Non-pigmented ciliary epithelial cell (primary cell): ENCODE results near the gene CLEC2B.

Experiments
- DNase-seq: peaks from one replicate; pipeline ENCODE4 v3.0.0-alpha.2; 2010; ENCODE audit warnings: low read depth

CLEC2B gene

DNA sequence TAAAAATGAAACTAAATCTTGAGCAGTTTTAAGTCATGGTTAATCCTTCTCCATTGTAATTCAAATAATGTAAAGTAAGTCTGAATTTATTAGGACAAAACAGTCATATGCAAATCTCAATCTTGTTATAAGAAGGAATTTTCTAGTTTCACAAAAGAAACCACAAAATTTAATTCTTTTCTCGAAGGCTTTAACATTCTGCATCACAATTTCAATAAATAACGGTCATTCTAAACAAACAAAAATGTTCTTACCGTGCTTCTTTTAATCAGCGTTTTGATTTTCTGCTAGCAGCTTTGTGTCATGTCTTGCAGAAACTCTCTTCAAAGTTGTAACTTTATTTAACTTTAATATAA, 225 bp downstream of the CLEC2B start:
- no peak for DNase-seq

DNA sequence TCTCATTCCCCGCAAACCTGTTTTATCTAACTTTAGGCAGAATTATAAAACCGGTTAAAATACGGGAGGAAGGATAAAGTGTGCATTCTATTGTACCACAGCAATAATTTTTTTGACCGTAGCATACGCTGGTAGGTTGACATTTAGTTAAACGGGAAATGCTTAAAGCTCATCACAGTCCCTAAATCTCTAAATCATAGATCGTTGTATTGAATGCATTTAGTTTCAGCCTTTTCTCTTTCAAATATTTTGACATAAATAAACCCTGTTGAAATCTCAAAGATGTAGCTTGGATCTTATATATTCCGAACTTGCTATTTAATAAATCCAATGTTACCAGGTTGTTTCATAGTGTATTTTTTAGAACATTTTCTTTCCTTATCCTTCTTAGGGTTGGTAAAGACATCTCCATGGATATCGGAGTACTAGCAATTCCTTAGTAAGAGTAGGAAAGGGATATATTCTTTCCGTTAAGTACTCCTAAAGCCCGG, 798 bp downstream of the CLEC2B start:
- no peak for DNase-seq

- no peak for DNase-seq
These were observed 1.6 kb downstream of the CLEC2B start for GRCh38 chr12:9867531-9867930.

DNA sequence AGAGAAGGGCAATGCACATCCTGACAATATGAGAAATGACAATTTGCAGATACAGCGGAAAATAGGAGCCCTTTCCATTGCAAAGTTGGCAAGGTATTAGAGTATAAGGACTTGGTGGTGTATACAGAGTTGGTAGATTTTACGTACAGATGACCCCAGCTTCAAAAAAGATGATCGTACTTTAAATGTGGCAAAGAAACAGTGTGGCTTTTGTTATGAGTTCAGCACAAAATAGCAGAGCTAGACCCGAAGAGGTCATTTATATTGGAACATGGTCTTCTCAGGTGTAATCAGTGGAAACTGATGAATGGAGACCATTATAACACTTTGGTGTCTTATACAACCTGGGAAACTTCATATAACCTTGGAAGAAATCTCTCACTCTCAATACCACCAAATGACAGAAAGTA, 2.3 kb downstream of the CLEC2B start:
- no peak for DNase-seq

GRCh38 chr12:9864913-9865675, 4.1 kb downstream of the CLEC2B start:
- no peak for DNase-seq

DNA sequence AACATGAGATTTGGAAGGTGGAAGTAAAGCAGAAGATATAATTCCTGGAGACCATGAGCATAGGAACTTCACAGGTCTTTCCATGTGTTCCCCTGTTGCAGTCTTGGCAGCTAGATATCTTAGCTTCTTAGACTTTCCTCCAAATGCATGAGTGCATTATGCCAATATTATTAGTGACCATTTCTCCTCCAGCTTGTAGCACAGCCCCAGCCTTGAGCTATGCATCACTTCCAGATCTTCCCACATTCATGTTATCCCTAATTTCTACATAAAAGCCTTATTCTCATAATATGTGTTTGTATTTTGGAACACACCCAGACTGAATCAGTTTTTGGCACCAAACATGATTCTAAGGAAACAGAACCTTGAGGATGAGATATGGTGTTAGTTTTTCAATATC, 11.0 kb downstream of the CLEC2B start:
- no peak for DNase-seq

- no peak for DNase-seq
These were observed 12.3 kb downstream of the CLEC2B start for GRCh38 chr12:9856894-9857293.

GRCh38 chr12:9856151-9856550, 13.0 kb downstream of the CLEC2B start:
- no peak for DNase-seq

DNA sequence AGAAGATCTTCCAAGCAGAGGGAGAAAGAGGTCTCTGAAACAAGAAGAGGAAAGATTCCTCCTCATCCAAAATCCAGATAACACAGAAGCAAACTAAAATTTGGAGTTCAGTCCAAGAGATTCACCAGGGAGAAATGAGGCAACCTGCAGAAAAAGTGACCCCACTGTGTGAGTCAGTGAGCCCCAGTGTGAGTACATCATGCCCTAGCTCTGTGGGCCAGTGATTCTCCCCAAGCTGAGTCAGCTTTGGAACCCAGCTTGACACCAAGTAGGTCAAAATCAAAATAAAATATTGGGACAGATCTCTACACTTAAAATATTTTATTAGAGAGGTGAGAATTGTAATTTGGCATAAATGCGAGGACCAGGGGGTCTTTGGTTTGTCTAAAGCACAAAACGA, 17.2 kb downstream of the CLEC2B start:
- no peak for DNase-seq

DNA sequence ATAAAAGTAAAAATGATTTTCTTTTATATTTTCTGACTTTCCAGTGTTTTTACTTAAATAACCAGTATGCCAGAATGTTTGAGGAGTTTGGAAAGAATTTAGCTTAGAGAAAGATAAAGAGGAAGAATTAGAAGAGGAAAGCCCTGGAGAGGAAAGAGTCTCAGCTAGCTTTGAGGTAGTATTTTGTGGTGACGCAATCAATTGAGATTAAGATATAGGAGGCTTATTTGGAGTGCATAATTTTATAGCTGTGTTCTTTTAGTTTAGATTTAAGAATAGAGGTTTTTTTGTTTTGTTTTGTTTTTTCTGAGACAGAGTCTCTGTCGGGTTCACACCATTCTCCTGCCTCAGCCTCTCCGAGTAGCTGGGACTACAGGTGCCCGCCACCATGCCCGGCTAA, 18.1 kb downstream of the CLEC2B start:
- no peak for DNase-seq

- no peak for DNase-seq
These were observed 20.3 kb downstream of the CLEC2B start for GRCh38 chr12:9848899-9849298.

GRCh38 chr12:9843407-9843806, 25.7 kb downstream of the CLEC2B start:
- no peak for DNase-seq

DNA sequence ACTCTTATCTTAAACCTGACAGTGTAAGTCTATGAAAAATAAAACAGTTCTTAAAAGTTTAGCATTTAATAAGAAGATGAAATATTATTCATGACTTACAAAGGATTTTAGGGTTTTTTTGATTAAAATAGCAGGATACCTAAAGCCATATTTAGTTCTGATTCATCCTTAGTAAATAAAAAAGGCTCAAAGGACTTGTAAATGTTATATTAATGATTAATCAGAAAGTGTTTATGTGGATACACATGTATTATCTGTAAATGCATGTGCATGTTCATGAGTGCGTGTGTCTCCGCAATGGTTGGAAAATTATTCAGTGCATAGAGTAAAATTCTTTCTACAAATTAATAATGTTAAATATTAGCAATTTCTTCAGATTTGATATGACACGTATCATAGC, 37.4 kb downstream of the CLEC2B start:
- DNase-seq = no peak

GRCh38 chr12:9829982-9830381, 39.2 kb downstream of the CLEC2B start:
- DNase-seq = no peak

GRCh38 chr12:9829483-9829882, 39.7 kb downstream of the CLEC2B start:
- no peak for DNase-seq

- no peak for DNase-seq
These were observed 41.8 kb downstream of the CLEC2B start, which contains the start of gene KLRF1 for GRCh38 chr12:9827209-9827888. Gene KLRF1 (plus strand): TSS chr12:9827481. CDS start chr12:9827545, 64 bp downstream.

DNA sequence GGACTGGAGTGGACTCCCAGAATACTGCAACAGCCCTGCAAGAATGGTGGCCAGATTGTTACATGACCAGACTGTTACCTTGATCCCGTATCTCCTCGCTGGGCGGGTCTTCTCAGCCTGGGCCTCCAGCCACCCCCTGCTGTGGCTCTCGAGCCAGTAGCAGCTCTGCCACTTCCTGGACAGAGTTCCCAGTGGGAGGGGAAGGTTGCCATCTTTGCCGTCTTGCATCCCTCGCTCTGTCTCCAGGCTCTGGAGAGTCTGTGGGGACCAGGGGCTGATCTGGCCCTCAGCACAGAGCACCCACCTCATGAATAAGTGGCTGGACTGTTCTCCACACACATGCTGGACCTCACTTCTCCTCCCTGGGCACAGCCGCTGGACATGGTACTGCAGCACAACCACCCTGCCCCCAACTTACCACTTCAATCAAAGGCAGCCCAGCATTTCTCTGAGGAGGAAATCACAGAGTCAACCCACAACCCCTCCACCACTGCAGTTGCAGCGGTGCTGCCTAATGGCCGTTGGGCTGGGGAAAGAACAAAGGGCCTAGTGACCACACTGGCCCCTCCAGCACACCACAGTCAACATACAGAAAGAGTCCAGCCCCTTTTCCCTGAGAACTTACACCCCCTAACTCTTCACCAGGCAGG, 48.7 kb downstream of the CLEC2B start:
- DNase-seq = no peak

DNA sequence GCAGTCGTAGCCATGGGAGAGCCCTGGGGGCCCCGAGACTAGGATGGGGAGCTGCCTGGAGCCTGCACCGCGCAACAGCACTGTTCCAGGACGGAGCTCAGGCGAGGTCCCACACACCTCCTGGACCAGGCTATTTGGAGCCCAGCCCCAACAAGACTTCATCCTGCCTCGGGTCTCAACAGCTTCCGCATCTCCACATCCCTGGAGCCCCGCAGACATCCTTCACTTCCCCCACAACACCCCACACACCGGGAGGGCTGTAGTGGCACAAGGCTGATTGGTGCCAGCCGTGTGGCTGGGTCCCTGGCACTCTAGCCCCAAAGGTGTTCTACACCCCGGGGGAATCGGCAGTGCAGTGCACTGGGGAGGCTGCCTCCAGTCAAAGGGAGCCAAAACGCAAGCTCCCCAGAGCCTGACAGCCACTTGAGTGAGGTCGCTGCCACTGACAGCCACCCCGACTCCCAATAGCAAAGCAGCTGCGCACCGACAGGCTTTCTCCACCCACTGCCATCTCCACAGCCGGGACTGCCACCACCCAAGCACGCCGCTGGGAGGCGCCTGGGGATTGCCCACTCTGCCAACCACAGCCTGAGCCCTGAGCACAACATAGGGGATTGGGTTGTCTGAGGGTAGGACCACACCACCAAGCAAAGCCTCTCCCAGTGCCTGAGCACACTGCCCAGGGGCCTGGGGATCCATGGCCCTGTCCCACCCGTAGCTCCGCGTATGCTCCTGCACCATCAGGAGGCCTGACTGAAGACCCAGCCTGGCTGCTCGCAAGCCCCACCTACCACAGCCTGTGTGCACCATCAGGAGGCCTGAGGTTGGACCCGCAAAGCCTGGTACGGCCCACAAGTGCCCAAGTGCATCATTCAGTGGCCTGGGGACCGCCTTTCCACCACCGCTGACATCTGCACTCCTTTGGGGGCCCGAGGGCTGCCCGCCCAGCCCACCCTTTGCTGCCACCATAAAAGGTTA, 55.0 kb downstream of the CLEC2B start:
- no peak for DNase-seq

DNA sequence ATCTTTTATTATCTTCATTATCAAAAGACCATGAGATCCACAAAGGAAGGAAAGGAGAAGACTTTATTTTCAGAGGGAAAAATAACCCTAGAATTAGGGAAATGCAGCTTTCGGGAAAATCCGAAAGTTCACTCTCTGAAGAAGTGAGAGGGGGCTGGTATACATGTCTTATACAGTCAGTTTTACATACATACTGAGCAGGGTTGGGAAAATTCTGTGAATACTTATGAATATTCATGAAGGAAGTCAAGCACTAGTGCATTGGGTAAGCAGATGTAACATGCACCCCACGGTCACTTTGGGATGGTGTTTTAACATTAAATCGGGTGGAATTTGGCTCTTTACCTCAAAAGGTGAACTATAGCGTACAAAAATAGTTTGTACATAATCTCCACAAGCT, 57.5 kb downstream of the CLEC2B start:
- no peak for DNase-seq

- no peak for DNase-seq
These were observed 58.5 kb downstream of the CLEC2B start for GRCh38 chr12:9810671-9811070.

DNA sequence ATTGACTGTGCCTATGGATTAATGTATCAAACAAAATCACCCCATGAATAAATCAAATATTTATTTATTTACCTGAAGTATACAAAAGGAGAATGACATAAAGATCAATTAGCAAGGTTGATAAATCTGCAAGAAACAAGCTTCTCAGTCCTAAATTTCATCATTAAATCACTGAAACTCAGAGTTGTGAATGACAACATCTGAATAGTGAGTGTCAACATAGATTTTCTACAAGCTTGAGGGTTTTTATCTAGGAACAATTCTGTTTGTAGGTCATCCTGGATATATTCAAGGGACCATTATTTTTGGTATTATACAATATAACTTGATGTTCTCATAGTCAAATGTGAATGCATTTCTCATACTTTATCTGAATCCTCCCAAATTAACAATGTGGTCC, 59.3 kb downstream of the CLEC2B start:
- no peak for DNase-seq

- no peak for DNase-seq
These were observed 59.8 kb downstream of the CLEC2B start for GRCh38 chr12:9809338-9809737.
